B cell (primary cell): ENCODE measurements around the gene PIK3CB. TPM values are rescaled to one million over a fixed set of nuclear protein-coding genes. Genes with fewer than 3 reads are reported as not detected.

ENCODE experiments used
- ATAC-seq: fragments of 200-7000 bp; cut with Tn5 transposase; one replicate; pipeline ENCODE4 v1.10.0; 2021; ENCODE audit warnings: low read depth, mild to moderate bottlenecking, moderate number of reproducible peaks, moderate library complexity
- CTCF ChIA-PET: fragments of 350-600 bp; sonication (Branson Sonifier 250); formaldehyde crosslinking; loops from one replicate; lab custom pipeline; 2021; ENCODE audit warnings: antibody characterized with exemption, inconsistent platforms; lab: Charles Lee
- POLR2A ChIA-PET: fragments of 350-600 bp; sonication (Branson Sonifier 250); formaldehyde crosslinking; loops from one replicate; lab custom pipeline; 2021; ENCODE audit warnings: antibody characterized with exemption; lab: Charles Lee
- DNase-seq: peaks from one replicate; pipeline ENCODE4 v3.0.0; 2013
- H2AFZ ChIP-seq: 2 replicates; pipeline ENCODE4 v1.6.1; 2012; ENCODE audit warnings: mild to moderate bottlenecking, low read depth, low read length; ENCODE audit not compliant: insufficient read depth, poor library complexity, severe bottlenecking
- H3K27ac ChIP-seq, 2 donors: 1 replicate in 1 of 2; 2 replicates in 1 of 2; pipeline ENCODE4 v1.5.1; 2012 to 2013; ENCODE audit warnings: low read length in 2 of 2, mild to moderate bottlenecking in 2 of 2, moderate library complexity in 1 of 2
- H3K27me3 ChIP-seq, 4 experiments: fragments of 200-600 bp in 1 of 4; sonication (generic) in 1 of 4; replicated peaks in 1 of 4; 1 replicate in 2 of 4; 2 replicates in 2 of 4; pipeline versions ENCODE4 v1.6.1 to v1.7.0; 2013 to 2016; ENCODE audit warnings: low read length in 3 of 4, mild to moderate bottlenecking in 2 of 4, mixed read lengths in 1 of 4, moderate library complexity in 1 of 4; ENCODE audit not compliant: insufficient read depth in 4 of 4, control insufficient read depth in 3 of 4; ENCODE audit errors: control extremely low read depth in 1 of 4
- H3K36me3 ChIP-seq, 2 experiments: replicated peaks in 1 of 2; 1 replicate in 1 of 2; 2 replicates in 1 of 2; pipeline versions ENCODE4 v1.6.1 to v1.7.1; 2013; ENCODE audit warnings: low read length in 1 of 2; ENCODE audit not compliant: insufficient read depth in 2 of 2, control insufficient read depth in 1 of 2; ENCODE audit errors: control extremely low read depth in 1 of 2, extremely low read depth in 1 of 2
- H3K4me1 ChIP-seq, 2 donors: fragments of 200-600 bp in 1 of 2; sonication (generic) in 1 of 2; 1 replicate in 1 of 2; 2 replicates in 1 of 2; pipeline versions ENCODE4 v1.5.1 to v1.6.1; 2013 to 2017; ENCODE audit warnings: low read length in 2 of 2; ENCODE audit not compliant: control insufficient read depth in 2 of 2, insufficient read depth in 2 of 2
- H3K4me2 ChIP-seq: replicated peaks from 2 replicates; pipeline ENCODE3; 2012; ENCODE audit warnings: mild to moderate bottlenecking, low read depth, low read length; ENCODE audit not compliant: poor library complexity, severe bottlenecking
- H3K4me3 ChIP-seq, 5 experiments: fragments of 200-600 bp in 1 of 5; sonication (generic) in 1 of 5; 1 replicate in 3 of 5; 2 replicates in 2 of 5; pipeline versions ENCODE4 v1.5.1 to v1.7.0; 2011 to 2016; ENCODE audit warnings: low read length in 4 of 5, mild to moderate bottlenecking in 4 of 5, low read depth in 2 of 5, control low read depth in 1 of 5, moderate library complexity in 1 of 5; ENCODE audit not compliant: insufficient read depth in 1 of 5; ENCODE audit errors: control extremely low read depth in 1 of 5, extremely low read depth in 1 of 5
- H3K79me2 ChIP-seq: fragments of 200-600 bp; sonication (generic); one replicate; pipeline ENCODE4 v1.6.0; 2016; ENCODE audit warnings: low read length; ENCODE audit not compliant: control insufficient read depth, insufficient read depth
- H3K9ac ChIP-seq: fragments of 200-600 bp; sonication (generic); 2 replicates; pipeline ENCODE4 v1.6.1; 2017; ENCODE audit warnings: mild to moderate bottlenecking, low read length, moderate library complexity
- H3K9me3 ChIP-seq, 3 donors: one replicate each; pipeline versions ENCODE4 v1.6.1 to v1.7.1; 2013; ENCODE audit warnings: low read length in 2 of 3; ENCODE audit not compliant: control insufficient read depth in 2 of 3, insufficient read depth in 1 of 3; ENCODE audit errors: control extremely low read depth in 1 of 3
- H4K20me1 ChIP-seq: 2 replicates; pipeline ENCODE4 v1.6.0; 2012; ENCODE audit warnings: mild to moderate bottlenecking, low read length; ENCODE audit not compliant: insufficient read depth, control insufficient read depth, poor library complexity, severe bottlenecking
- H3K27ac Mint-ChIP-seq: one replicate; pipeline ENCODE4 v1.8.0; 2021; ENCODE audit warnings: mixed read lengths
- H3K27me3 Mint-ChIP-seq: one replicate; pipeline ENCODE4 v1.8.0; 2021; ENCODE audit warnings: mixed read lengths
- H3K4me1 Mint-ChIP-seq: one replicate; pipeline ENCODE4 v1.8.0; 2021; ENCODE audit warnings: mixed read lengths
- H3K4me3 Mint-ChIP-seq: one replicate; pipeline ENCODE4 v1.8.0; 2021; ENCODE audit warnings: mixed read lengths
- H3K9me3 Mint-ChIP-seq: one replicate; pipeline ENCODE4 v1.8.0; 2022; ENCODE audit warnings: mixed read lengths; ENCODE audit not compliant: insufficient read depth
- EZH2 ChIP-seq: IDR thresholded peaks from 2 replicates; pipeline ENCODE4 v1.6.1; 2012; ENCODE audit warnings: borderline replicate concordance, low read depth, mild to moderate bottlenecking, moderate library complexity, low read length; ENCODE audit not compliant: insufficient read depth, poor library complexity, severe bottlenecking
- WGBS: methylation state at CpG from one replicate; pipeline ENCODE4 v1.1.5; 2013; ENCODE audit warnings: missing lambda C conversion rate; ENCODE audit not compliant: insufficient coverage; 5-methylcytosine and 5-hydroxymethylcytosine counted together
- intact Hi-C: fragments of 100-400 bp; cut with micrococcal nuclease; formaldehyde crosslinking; loops from one replicate; pipeline ENCODE4 v1.10.0; 2022
- polyA plus RNA-seq: library from polyadenylated mRNA; depleted of rRNA; stranded (reverse); fragments of >200 nt; gene quantifications from 2 replicates; pipeline ENCODE4 v1.2.3, GENCODE V29; 2012
- total RNA-seq, 2 donors: library from RNA; stranded (reverse); fragments of 120-200 nt in 1 of 2; gene quantifications; 1 replicate in 1 of 2; 2 replicates in 1 of 2; pipeline versions ENCODE4 v1.2.3 to v1.2.4, GENCODE V29; 2013 to 2022
- TF ChIP-seq, protein P1 (sequence below): fragments of 200-600 bp; IDR thresholded peaks from one replicate; pipeline ENCODE4 v1.8.0; 2022; ENCODE audit warnings: antibody characterized with exemption, mild to moderate bottlenecking

PIK3CB gene
- total and polyA plus RNA-seq, 2 donors (not counting 1 experiment from before 2014, with no cell fraction given) = 3.6 to 29.4 TPM

- intact Hi-C loops = no loop called here
These were observed 63.1 kb downstream of the PIK3CB start for GRCh38 chr3:138771585-138771984.

GRCh38 chr3:138769616-138770015, 65.1 kb downstream of the PIK3CB start:
- Mint-ChIP-seq H3K27me3 (no peaks in the 10 kb centered on the region), H3K4me3 (no peak overlapping the region), H3K9me3 (no peaks in the 10 kb centered on the region), H3K27ac (no peak overlapping the region), H3K4me1 (no peaks in the 10 kb centered on the region)
- H3K4me3 ChIP-seq = no peak overlapping the region
- no peak overlapping the region for H3K9ac ChIP-seq
- H2AFZ ChIP-seq = no peak overlapping the region
- ChIA-PET POLR2A (no interaction called here), CTCF (interaction anchor here (1.3 kb wide), 1 partner anchor 146 kb away, joined by 5 read pairs; no protein-coding TSS in a partner anchor)
- no peaks in the 10 kb centered on the region for H3K4me1 ChIP-seq
- H3K79me2 ChIP-seq = no peaks in the 10 kb centered on the region
- peaks cover 3 to 12% of the 10 kb centered on the region in 2 experiments for H3K36me3 ChIP-seq
- no peak for DNase-seq
- H4K20me1 ChIP-seq = no peaks in the 10 kb centered on the region
- TF ChIP-seq, protein P1, sequence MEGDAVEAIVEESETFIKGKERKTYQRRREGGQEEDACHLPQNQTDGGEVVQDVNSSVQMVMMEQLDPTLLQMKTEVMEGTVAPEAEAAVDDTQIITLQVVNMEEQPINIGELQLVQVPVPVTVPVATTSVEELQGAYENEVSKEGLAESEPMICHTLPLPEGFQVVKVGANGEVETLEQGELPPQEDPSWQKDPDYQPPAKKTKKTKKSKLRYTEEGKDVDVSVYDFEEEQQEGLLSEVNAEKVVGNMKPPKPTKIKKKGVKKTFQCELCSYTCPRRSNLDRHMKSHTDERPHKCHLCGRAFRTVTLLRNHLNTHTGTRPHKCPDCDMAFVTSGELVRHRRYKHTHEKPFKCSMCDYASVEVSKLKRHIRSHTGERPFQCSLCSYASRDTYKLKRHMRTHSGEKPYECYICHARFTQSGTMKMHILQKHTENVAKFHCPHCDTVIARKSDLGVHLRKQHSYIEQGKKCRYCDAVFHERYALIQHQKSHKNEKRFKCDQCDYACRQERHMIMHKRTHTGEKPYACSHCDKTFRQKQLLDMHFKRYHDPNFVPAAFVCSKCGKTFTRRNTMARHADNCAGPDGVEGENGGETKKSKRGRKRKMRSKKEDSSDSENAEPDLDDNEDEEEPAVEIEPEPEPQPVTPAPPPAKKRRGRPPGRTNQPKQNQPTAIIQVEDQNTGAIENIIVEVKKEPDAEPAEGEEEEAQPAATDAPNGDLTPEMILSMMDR = no peak
- no peak for TF ChIP-seq EZH2
- no peaks in the 10 kb centered on the region for H3K27me3 ChIP-seq
- H3K27ac ChIP-seq = no peak overlapping the region
- H3K9me3 ChIP-seq = peaks cover 0 to 28% (median 21%) of the 10 kb centered on the region in 3 donors
- intact Hi-C loops = no loop called here
- H3K4me2 ChIP-seq = no peak overlapping the region
- no peak for ATAC-seq

More at GRCh38 chr3:138771585-138771984, 63.1 kb downstream of the PIK3CB start:
- Histone ChIP-seq H3K4me1 (no peaks in the 10 kb centered on the region), H3K36me3 (peaks cover 3 to 12% of the 10 kb centered on the region in 2 experiments), H3K79me2 (peaks cover 3% of the 10 kb centered on the region), H2AFZ (no peak overlapping the region), H3K9me3 (peaks cover 0 to 28% (median 21%) of the 10 kb centered on the region in 3 donors), H4K20me1 (no peaks in the 10 kb centered on the region), H3K27me3 (no peaks in the 10 kb centered on the region), H3K4me3 (no peak overlapping the region), H3K4me2 (no peak overlapping the region), H3K9ac (no peak overlapping the region), H3K27ac (no peak overlapping the region)
- ATAC-seq (no peak), DNase-seq (no peak)
- Mint-ChIP-seq H3K27me3 (no peaks in the 10 kb centered on the region), H3K27ac (no peak overlapping the region), H3K4me3 (no peak overlapping the region), H3K4me1 (no peaks in the 10 kb centered on the region), H3K9me3 (no peaks in the 10 kb centered on the region)
- ChIA-PET POLR2A (no interaction called here), CTCF (no interaction called here)
- no peak for TF ChIP-seq EZH2
- TF ChIP-seq, protein P1 = no peak
- 100% methylated on average over 1 of the region's 2 CpGs for WGBS
